NCI-H146 (cell line): Measurements from ENCODE around the gene IL12B.
"Not testable (repeated sequence)": the region's sequence is repeated elsewhere in the genome, so short reads cannot be mapped to it uniquely, and the experiment has no call there.

Experiments
- DNase-seq: peaks from one replicate; lab custom pipeline; 2025; lab: John Stamatoyannopoulos, UW

The IL12B gene

DNA sequence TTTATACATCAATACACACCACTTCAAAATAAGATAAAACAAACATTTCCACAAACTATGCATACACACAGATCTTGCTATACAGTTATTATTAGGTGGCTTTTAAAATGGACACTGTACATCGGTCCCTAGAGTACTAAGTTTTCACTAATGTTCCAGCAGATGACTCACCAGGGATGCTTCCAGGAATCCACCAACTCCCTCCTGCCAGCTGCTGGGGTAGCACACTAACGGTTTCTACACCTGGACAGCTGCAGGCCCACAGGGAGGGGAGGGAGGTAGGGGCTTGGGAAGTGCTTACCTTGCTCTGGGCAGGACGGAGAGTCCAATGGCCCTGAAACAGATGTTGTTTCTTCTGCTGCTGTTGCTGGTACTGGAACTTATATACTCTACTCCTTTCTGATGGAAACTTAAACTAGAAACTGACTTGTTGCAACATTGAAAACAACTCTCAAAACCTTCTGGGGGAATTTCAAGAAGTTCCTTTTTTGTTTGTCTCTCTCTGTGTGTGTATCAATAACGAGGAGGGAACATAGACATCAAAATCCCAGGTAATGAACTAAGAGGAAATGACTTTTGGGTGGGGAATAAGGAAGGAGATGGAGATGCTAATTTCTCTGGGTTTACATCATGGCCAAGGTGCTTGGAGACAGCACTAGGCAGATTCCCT lies at the start of gene IL12B:
TSS of gene IL12B (minus strand) at position 357 of the 670 bp plus-strand sequence. CDS start 3,705 bp downstream, outside the sequence.
- no peak for DNase-seq

GRCh38 chr5:159377653-159378052 lies 47.4 kb upstream of the IL12B start:
- DNase-seq: no peak

DNA sequence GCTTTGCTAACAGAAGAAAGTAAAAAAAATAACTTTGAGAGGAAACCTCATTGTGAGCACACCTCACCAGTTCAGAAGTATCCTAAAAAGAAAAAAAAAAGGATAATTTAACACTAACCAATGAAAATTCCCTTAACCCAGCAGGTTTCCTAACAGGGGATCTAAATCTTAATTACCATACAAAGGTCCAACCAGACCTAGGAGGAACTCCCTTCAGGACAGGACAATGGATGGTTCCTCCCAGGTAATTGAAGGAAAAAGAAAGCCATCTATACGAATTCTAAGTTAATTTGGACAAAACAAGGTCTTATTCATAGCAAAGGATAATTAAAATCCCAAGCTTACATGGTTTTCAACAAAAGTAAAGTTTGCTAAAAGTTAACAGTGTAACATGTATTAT lies 37.6 kb upstream of the IL12B start:
- not testable (repeated sequence) for DNase-seq

DNA sequence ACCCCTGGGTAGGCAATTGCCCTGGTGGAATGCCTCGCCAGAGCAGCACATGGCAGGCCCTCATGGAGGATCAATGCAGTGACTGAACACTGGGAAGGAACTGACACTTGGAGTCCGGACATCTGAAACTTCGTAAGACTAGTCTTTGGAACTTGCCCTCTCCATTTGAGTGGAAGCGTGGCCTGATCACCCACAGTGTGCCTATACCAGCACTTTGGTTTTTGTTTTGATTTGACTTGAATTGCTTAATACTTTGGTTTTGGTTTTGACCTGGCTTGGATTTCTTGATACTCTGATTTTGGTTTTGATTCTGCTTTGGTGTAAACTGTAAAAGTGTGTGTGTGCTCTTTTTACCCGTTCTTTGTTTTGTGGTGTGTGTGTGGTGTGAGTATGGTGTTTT lies 36.5 kb upstream of the IL12B start:
- DNase-seq: not testable (repeated sequence)

- no peak for DNase-seq
These were observed 31.9 kb upstream of the IL12B start for GRCh38 chr5:159362220-159362619.

GRCh38 chr5:159359871-159360270 lies 29.6 kb upstream of the IL12B start:
- DNase-seq: not testable (repeated sequence)

DNA sequence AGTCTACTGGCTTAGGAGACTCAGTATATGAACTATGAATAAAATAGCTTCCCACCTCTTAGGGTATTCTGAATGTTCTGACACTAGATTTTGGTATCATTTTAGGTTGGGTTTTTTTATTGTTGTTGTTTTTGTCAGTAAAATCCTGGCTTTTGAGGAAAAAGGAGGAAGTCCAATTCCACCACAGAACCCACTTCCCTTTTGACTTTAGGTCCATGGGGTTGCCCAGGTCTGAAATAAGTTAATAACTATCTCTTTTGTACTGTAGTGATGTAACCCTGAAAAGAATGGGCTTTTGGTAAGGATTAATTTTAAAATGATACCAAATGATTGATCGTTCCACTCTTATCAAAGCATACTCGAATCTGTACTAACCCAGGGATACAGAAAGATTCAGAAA lies 29.1 kb upstream of the IL12B start:
- DNase-seq: no peak

GRCh38 chr5:159353661-159354252 lies 23.5 kb upstream of the IL12B start:
- no peak for DNase-seq

GRCh38 chr5:159350644-159351043 lies 20.4 kb upstream of the IL12B start:
- DNase-seq: not testable (repeated sequence)

GRCh38 chr5:159350216-159350615 lies 19.9 kb upstream of the IL12B start:
- not testable (repeated sequence) for DNase-seq

DNA sequence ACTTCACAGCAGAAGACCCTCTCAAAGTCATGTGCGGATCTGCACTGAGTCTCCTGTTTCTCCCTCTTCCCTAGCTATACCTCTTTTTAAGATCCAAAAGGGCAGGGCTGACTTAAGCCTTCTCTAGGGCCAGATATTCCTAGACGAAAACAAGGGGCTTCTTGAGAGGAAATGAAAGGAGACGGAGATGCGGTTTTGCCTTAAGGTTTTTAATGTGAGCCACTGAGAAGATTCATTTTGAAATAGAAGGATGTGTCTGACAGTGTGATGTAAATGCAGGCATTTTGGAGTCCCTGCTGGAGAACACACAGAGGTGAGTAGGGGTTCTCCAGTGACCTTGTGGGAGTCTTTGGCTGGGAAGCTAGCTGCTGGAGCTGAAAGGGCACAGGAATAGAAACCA lies 15.6 kb upstream of the IL12B start:
- DNase-seq: no peak

- no peak for DNase-seq
These were observed 15.0 kb upstream of the IL12B start for GRCh38 chr5:159345336-159345735.

GRCh38 chr5:159343295-159344094 lies 13.2 kb upstream of the IL12B start:
- no peak for DNase-seq

GRCh38 chr5:159342840-159343239 lies 12.6 kb upstream of the IL12B start:
- no peak for DNase-seq

- no peak for DNase-seq
These were observed 11.6 kb upstream of the IL12B start for GRCh38 chr5:159341906-159342310.

- no peak for DNase-seq
These were observed 10.9 kb upstream of the IL12B start for GRCh38 chr5:159341145-159341544.

- DNase-seq: no peak
These were observed 10.2 kb upstream of the IL12B start for GRCh38 chr5:159340511-159340910.

GRCh38 chr5:159339460-159339859 lies 9.2 kb upstream of the IL12B start:
- no peak for DNase-seq

GRCh38 chr5:159338118-159338517 lies 7.8 kb upstream of the IL12B start:
- no peak for DNase-seq

DNA sequence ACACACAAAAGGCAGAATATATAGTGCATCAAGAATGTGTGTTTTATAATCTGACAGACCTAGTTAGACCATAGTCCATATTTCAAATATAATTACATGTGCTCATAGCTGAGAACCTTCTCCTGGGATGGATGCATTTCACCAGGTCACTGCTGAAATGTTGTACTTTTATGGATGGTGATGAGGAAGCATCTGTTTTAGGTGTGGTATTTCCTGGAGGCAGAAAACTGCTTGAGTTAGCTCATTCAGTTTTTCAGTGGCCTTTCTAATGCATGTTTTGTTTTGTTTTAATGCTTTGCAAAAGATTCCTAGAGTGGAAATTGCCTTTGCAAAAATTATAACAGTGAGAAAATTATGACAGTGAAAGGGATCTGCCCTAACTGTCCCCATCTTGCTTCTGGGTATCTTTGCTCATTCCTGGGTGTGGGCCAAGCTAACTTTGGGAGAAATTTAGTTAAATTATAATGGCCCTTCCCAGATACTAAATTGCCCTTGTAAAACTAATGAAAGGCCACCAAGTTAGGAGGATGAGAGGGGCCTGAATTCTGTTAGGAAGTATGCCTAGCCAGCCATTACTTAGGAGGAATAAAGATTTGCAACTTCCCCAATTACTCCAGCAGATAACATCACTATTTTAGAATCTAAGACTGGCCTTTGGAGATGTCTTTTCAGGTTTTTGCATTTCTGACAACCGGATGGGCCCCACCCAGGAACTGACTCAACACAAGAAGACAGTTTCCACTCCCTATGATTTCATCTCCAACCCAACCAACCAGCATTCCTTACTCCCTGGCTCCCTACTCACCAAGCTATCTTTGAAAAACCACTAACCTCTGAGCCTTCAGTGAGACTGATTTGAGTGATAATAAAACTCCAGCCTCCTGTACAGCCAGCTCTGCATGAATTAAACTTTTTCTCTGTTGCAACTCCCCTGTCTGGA lies 7.0 kb upstream of the IL12B start:
- no peak for DNase-seq

DNA sequence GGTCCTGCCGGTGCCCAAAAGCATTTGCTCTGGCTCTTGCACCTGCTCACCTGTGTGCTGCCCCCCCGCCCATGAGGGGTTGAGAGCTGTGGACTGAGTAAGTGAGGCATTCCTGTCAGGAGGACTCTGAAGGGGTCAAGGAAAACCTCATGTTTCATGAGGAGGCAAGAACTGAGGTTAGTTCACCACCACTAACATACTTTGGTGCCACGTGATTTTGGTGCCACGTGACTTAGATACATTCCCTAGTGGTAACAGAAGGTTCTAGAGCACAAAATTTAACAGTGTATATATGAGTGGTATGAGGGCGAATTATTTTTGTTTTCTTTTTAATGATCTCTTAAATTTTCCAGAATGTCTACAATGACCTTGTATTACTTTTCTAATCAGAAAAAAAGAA lies 6.3 kb upstream of the IL12B start:
- DNase-seq: no peak

DNA sequence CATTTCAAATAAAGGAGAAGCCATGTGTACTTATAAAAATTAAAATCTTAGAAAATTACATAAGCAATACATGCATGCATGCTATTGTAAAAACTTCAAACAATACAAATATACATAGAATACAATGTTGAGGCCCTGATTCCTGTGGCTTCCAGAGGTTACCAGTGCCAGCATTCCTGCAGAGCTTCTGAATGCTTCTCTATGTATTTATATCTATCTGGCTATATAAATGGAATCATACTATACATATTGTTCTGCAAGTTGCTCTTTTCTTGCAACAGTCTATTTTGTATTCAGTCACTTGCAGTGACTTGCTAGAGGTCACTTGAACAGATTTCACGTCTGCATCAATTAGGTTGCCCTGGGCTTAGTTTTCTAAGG lies 3.2 kb upstream of the IL12B start:
- no peak for DNase-seq
